Thymus (tissue), 11 donors: Measurements from ENCODE around the gene ATP13A3. TPM values are rescaled to one million over a fixed set of nuclear protein-coding genes. Genes with fewer than 3 reads are reported as not detected.

ENCODE experiments used
- DNase-seq, 9 donors: peaks; one replicate each; pipeline ENCODE4 v3.0.0-alpha.2; 2013; ENCODE audit warnings: low spot score in 9 of 9, low read depth in 6 of 9, missing footprints in 1 of 9
- H3K27ac ChIP-seq, 2 donors: one replicate each; pipeline ENCODE4 v1.5.1; 2013; ENCODE audit warnings: control low read depth in 1 of 2, low read depth in 1 of 2, low read length in 1 of 2, mild to moderate bottlenecking in 1 of 2, moderate library complexity in 1 of 2
- H3K27me3 ChIP-seq, 2 donors: one replicate each; pipeline ENCODE4 v1.5.1; 2013; ENCODE audit warnings: low read length in 1 of 2; ENCODE audit not compliant: control insufficient read depth in 2 of 2, insufficient read depth in 1 of 2
- H3K36me3 ChIP-seq, 2 donors: one replicate each; pipeline ENCODE4 v1.5.1; 2013; ENCODE audit warnings: low read length in 1 of 2, mild to moderate bottlenecking in 1 of 2, moderate library complexity in 1 of 2; ENCODE audit not compliant: control insufficient read depth in 2 of 2, insufficient read depth in 2 of 2
- H3K4me1 ChIP-seq, 2 donors: one replicate each; pipeline ENCODE4 v1.5.1; 2013; ENCODE audit warnings: low read length in 2 of 2; ENCODE audit not compliant: control insufficient read depth in 2 of 2, insufficient read depth in 2 of 2
- H3K4me3 ChIP-seq, 2 donors: one replicate each; pipeline ENCODE4 v1.5.1; 2013; ENCODE audit warnings: low read length in 2 of 2, control low read depth in 1 of 2, mild to moderate bottlenecking in 1 of 2
- H3K9me3 ChIP-seq, 2 donors: one replicate each; pipeline ENCODE4 v1.5.1; 2013; ENCODE audit warnings: low read length in 1 of 2, mild to moderate bottlenecking in 1 of 2; ENCODE audit not compliant: control insufficient read depth in 2 of 2, insufficient read depth in 1 of 2
- WGBS: extraction: QIAGEN DNeasy Blood & Tissue Kit; methylation state at CpG from one replicate; pipeline ENCODE4 v1.1.7; 2013; 5-methylcytosine and 5-hydroxymethylcytosine counted together
- polyA plus RNA-seq: library from polyadenylated mRNA; stranded (reverse); fragments of 200-250 nt; gene quantifications from one replicate; pipeline ENCODE4 v1.2.3, GENCODE V29; 2013
- total RNA-seq: library from RNA; stranded (reverse); fragments of 120-200 nt; gene quantifications from one replicate; pipeline ENCODE4 v1.2.4, GENCODE V29; 2013
- donor health status: healthy.

ATP13A3 gene
- total and polyA plus RNA-seq, 2 donors: 18.9 to 40.1 TPM

- Histone ChIP-seq H3K27ac (no peak overlapping the region), H3K4me1 (no peaks in the 10 kb centered on the region), H3K36me3 (peaks cover 14 to 39% of the 10 kb centered on the region in 2 donors), H3K27me3 (no peaks in the 10 kb centered on the region), H3K9me3 (no peaks in the 10 kb centered on the region), H3K4me3 (no peak overlapping the region)
- WGBS: 98% methylated on average over 3 of the region's 3 CpGs
- no peak for DNase-seq
These were observed 63.5 kb downstream of the ATP13A3 start for GRCh38 chr3:194423317-194423716.

GRCh38 chr3:194422188-194422587 is 64.6 kb downstream of the ATP13A3 start:
- H3K9me3 ChIP-seq: no peaks in the 10 kb centered on the region
- DNase-seq: no peak
- no peaks in the 10 kb centered on the region for H3K4me1 ChIP-seq
- H3K36me3 ChIP-seq: peaks cover 14 to 37% of the 10 kb centered on the region in 2 donors
- H3K4me3 ChIP-seq: no peak overlapping the region
- H3K27me3 ChIP-seq: no peaks in the 10 kb centered on the region
- no peak overlapping the region for H3K27ac ChIP-seq

- Histone ChIP-seq H3K9me3 (no peaks in the 10 kb centered on the region), H3K4me1 (no peaks in the 10 kb centered on the region), H3K4me3 (no peak overlapping the region), H3K27me3 (no peaks in the 10 kb centered on the region), H3K36me3 (peaks cover 0 to 17% of the 10 kb centered on the region in 2 donors), H3K27ac (no peak overlapping the region)
- no peak for DNase-seq
- 97% methylated on average over 2 of the region's 2 CpGs for WGBS
These were observed 68.1 kb downstream of the ATP13A3 start for GRCh38 chr3:194418671-194419070.

- DNase-seq: no peak
- H3K9me3 ChIP-seq: no peaks in the 10 kb centered on the region
- 98% methylated on average over 7 of the region's 7 CpGs for WGBS
These were observed 79.4 kb downstream of the ATP13A3 start for GRCh38 chr3:194407423-194407822.

GRCh38 chr3:194405766-194406165 is 81.0 kb downstream of the ATP13A3 start:
- WGBS: over 99% methylated on average over 2 of the region's 2 CpGs
- Histone ChIP-seq H3K9me3 (no peaks in the 10 kb centered on the region), H3K27ac (no peak overlapping the region), H3K36me3 (peaks cover 0 to 11% of the 10 kb centered on the region in 2 donors), H3K4me3 (no peak overlapping the region), H3K4me1 (no peaks in the 10 kb centered on the region), H3K27me3 (no peaks in the 10 kb centered on the region)
- no peak for DNase-seq

More at GRCh38 chr3:194407423-194407822, 79.4 kb downstream of the ATP13A3 start:
- no peaks in the 10 kb centered on the region for H3K27me3 ChIP-seq
- H3K4me3 ChIP-seq: no peak overlapping the region
- no peaks in the 10 kb centered on the region for H3K4me1 ChIP-seq
- H3K27ac ChIP-seq: no peak overlapping the region
- H3K36me3 ChIP-seq: peaks cover 0 to 18% of the 10 kb centered on the region in 2 donors

- peak in 5 of 9 donors; percentile 28 to 70 (median 54) for DNase-seq
- H3K36me3 ChIP-seq: peaks cover 0 to 9% of the 10 kb centered on the region in 2 donors
- peaks cover 5 to 6% of the 10 kb centered on the region in 2 donors for H3K4me1 ChIP-seq
- H3K4me3 ChIP-seq: no peak overlapping the region
- no peak overlapping the region for H3K27ac ChIP-seq
- H3K9me3 ChIP-seq: no peaks in the 10 kb centered on the region
- WGBS: 59% methylated on average over 10 of the region's 10 CpGs
- no peaks in the 10 kb centered on the region for H3K27me3 ChIP-seq
These were observed 82.2 kb downstream of the ATP13A3 start for GRCh38 chr3:194404365-194405140.

- Histone ChIP-seq H3K36me3 (peaks cover 0 to 4% of the 10 kb centered on the region in 2 donors), H3K4me3 (no peak overlapping the region), H3K4me1 (peaks cover 19 to 25% of the 10 kb centered on the region in 2 donors), H3K27ac (no peak overlapping the region), H3K27me3 (peaks cover 17 to 23% of the 10 kb centered on the region in 2 donors), H3K9me3 (no peaks in the 10 kb centered on the region)
- 97% methylated on average over 8 of the region's 8 CpGs for WGBS
- no peak for DNase-seq
These were observed 84.9 kb downstream of the ATP13A3 start for GRCh38 chr3:194401868-194402329.

GRCh38 chr3:194401346-194401745 is 85.5 kb downstream of the ATP13A3 start:
- WGBS: 95% methylated on average over 9 of the region's 9 CpGs
- peaks cover 22 to 28% of the 10 kb centered on the region in 2 donors for H3K27me3 ChIP-seq
- no peak for DNase-seq
- peaks cover 24 to 31% of the 10 kb centered on the region in 2 donors for H3K4me1 ChIP-seq
- no peak overlapping the region for H3K4me3 ChIP-seq
- no peak overlapping the region for H3K27ac ChIP-seq
- H3K9me3 ChIP-seq: no peaks in the 10 kb centered on the region
- peaks cover 0 to 4% of the 10 kb centered on the region in 2 donors for H3K36me3 ChIP-seq

GRCh38 chr3:194399874-194400411 is 86.9 kb downstream of the ATP13A3 start:
- 70% methylated on average over 15 of the region's 15 CpGs for WGBS
- H3K9me3 ChIP-seq: no peaks in the 10 kb centered on the region
- no peaks in the 10 kb centered on the region for H3K36me3 ChIP-seq
- peaks cover 24 to 45% of the 10 kb centered on the region in 2 donors for H3K4me1 ChIP-seq
- DNase-seq: peak in 1 of 9 donors; percentile 34
- no peak overlapping the region for H3K4me3 ChIP-seq
- peaks cover 24 to 39% of the 10 kb centered on the region in 2 donors for H3K27me3 ChIP-seq
- H3K27ac ChIP-seq: no peak overlapping the region
